ENCODE data around the gene ADORA2B.

The ADORA2B gene

DNA sequence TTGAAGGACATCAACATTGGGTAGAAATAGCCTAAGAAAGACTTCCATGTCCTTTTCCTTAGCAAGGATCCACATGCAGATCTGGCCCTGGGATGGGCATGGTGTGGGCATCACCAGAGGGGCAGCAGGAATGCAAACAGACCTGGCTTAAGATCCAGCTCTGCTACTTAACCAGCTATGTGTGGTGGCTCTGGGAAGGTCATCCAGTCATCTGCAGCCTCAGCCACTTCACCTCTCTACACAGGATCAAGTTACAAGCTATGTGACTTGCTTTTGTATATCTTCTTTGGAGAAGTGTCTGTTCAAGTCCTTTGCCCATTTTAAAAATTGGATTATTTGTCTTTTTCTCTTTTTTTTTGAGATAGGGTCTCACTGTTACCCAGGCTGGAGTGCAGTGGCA, 13.5 kb upstream of the ADORA2B start:
- Histone ChIP-seq H3K4me1 (ENCODE audit: control insufficient read depth, insufficient read depth, low read length) (no peaks in the 10 kb centered on the region), H3K27ac (ENCODE audit: extremely low read depth, low read depth, low read length) (no peak overlapping the region), H3K36me3 (ENCODE audit: control insufficient read depth in 2 of 2, insufficient read depth in 1 of 2, low read length in 2 of 2) (no peaks in the 10 kb centered on the region), H3K4me3 (ENCODE audit: low read depth, low read length) (no peak overlapping the region), H3K9me3 (ENCODE audit: control insufficient read depth, insufficient read depth, low read depth, low read length) (no peaks in the 10 kb centered on the region)
- ChIA-PET CTCF (no interaction called here), POLR2A (interaction anchor here (1.2 kb wide), 1 partner anchor 11 kb away, joined by 5 read pairs; no protein-coding TSS in a partner anchor)
- TF ChIP-seq, protein P1, sequence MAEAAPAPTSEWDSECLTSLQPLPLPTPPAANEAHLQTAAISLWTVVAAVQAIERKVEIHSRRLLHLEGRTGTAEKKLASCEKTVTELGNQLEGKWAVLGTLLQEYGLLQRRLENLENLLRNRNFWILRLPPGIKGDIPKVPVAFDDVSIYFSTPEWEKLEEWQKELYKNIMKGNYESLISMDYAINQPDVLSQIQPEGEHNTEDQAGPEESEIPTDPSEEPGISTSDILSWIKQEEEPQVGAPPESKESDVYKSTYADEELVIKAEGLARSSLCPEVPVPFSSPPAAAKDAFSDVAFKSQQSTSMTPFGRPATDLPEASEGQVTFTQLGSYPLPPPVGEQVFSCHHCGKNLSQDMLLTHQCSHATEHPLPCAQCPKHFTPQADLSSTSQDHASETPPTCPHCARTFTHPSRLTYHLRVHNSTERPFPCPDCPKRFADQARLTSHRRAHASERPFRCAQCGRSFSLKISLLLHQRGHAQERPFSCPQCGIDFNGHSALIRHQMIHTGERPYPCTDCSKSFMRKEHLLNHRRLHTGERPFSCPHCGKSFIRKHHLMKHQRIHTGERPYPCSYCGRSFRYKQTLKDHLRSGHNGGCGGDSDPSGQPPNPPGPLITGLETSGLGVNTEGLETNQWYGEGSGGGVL (tag by site-specific recombination; IDR thresholded peaks at IDR 0.05): no peak
- TF ChIP-seq MZF1 (tag by site-specific recombination; IDR thresholded peaks at IDR 0.05; ENCODE audit: borderline replicate concordance): no peak
- no peak for TF ChIP-seq ZEB2 (tag by site-specific recombination; IDR thresholded peaks at IDR 0.05)
- no peak for TF ChIP-seq MEIS1 (CRISPR knock-in tag; IDR thresholded peaks at IDR 0.05; ENCODE audit: borderline replicate concordance)
- TF ChIP-seq, protein P2, sequence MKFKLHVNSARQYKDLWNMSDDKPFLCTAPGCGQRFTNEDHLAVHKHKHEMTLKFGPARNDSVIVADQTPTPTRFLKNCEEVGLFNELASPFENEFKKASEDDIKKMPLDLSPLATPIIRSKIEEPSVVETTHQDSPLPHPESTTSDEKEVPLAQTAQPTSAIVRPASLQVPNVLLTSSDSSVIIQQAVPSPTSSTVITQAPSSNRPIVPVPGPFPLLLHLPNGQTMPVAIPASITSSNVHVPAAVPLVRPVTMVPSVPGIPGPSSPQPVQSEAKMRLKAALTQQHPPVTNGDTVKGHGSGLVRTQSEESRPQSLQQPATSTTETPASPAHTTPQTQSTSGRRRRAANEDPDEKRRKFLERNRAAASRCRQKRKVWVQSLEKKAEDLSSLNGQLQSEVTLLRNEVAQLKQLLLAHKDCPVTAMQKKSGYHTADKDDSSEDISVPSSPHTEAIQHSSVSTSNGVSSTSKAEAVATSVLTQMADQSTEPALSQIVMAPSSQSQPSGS (tag by site-specific recombination; IDR thresholded peaks at IDR 0.05; ENCODE audit: low read depth): no peak
- TF ChIP-seq SP7 (tag by site-specific recombination; IDR thresholded peaks at IDR 0.05): no peak
- TF ChIP-seq ZNF747 (tag by site-specific recombination; IDR thresholded peaks at IDR 0.05): no peak
- no peak for TF ChIP-seq ZNF394 (tag by site-specific recombination; IDR thresholded peaks at IDR 0.05; ENCODE audit: borderline replicate concordance)
- TF ChIP-seq, protein P3, sequence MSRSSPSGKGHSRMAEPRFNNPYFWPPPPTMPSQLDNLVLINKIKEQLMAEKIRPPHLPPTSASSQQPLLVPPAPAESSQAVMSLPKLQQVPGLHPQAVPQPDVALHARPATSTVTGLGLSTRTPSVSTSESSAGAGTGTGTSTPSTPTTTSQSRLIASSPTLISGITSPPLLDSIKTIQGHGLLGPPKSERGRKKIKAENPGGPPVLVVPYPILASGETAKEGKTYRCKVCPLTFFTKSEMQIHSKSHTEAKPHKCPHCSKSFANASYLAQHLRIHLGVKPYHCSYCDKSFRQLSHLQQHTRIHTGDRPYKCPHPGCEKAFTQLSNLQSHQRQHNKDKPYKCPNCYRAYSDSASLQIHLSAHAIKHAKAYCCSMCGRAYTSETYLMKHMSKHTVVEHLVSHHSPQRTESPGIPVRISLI (tag by site-specific recombination; IDR thresholded peaks at IDR 0.05): no peak

DNA sequence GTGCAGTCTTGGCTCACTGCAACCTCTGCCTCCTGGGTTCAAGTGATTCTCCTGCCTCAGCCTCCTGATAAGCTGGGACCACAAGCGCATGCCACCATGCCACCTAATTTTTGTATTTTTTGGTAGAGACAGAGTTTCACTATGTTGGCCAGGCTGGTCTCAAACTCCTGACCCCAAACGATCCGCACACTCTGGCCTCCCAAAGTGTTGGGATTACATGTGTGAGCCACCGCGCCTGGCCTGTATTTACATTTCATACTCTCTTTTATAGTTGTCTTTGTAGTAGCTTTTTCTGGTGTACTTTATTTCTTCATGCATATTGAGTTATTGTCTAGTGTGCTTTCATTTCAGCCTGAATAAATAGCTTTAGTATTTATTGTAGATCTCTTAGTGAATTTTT, 10.1 kb upstream of the ADORA2B start:
- Histone ChIP-seq H3K4me3 (ENCODE audit: low read depth, low read length) (no peak overlapping the region), H3K27ac (ENCODE audit: extremely low read depth, low read depth, low read length) (no peak overlapping the region), H3K9me3 (ENCODE audit: control insufficient read depth, insufficient read depth, low read depth, low read length) (no peaks in the 10 kb centered on the region), H3K36me3 (ENCODE audit: control insufficient read depth in 2 of 2, insufficient read depth in 1 of 2, low read length in 2 of 2) (no peaks in the 10 kb centered on the region), H3K4me1 (ENCODE audit: control insufficient read depth, insufficient read depth, low read length) (no peaks in the 10 kb centered on the region)
- ChIA-PET POLR2A (no interaction called here), CTCF (interaction anchor here (0.6 to 1.7 kb wide), 2 partner anchors 10 to 44 kb away, joined by 4 to 5 read pairs; partner anchors contain the start of gene ADORA2B)
- TF ChIP-seq TCF7L2 (IDR thresholded peaks at IDR 0.05; ENCODE audit: borderline replicate concordance, low read depth, low read length) (no peak), ZNF146 (tag by site-specific recombination; IDR thresholded peaks at IDR 0.05) (no peak), ZNF621 (tag by site-specific recombination; IDR thresholded peaks at IDR 0.05) (no peak), ZNF514 (tag by site-specific recombination; IDR thresholded peaks at IDR 0.05) (no peak), ZNF350 (tag by site-specific recombination; IDR thresholded peaks at IDR 0.05) (no peak), ZNF157 (tag by site-specific recombination; IDR thresholded peaks at IDR 0.05) (no peak), ZNF473 (tag by site-specific recombination; IDR thresholded peaks at IDR 0.05) (no peak), ZNF529 (tag by site-specific recombination; IDR thresholded peaks at IDR 0.05; ENCODE audit: insufficient replicate concordance) (no peak), ZNF768 (tag by site-specific recombination; IDR thresholded peaks at IDR 0.05) (no peak), ZNF24 (tag by site-specific recombination; IDR thresholded peaks at IDR 0.05) (no peak), GLI2 (tag by site-specific recombination; IDR thresholded peaks at IDR 0.05; ENCODE audit: borderline replicate concordance, low read depth) (no peak), SCRT1 (tag by site-specific recombination; IDR thresholded peaks at IDR 0.05; ENCODE audit: borderline replicate concordance) (no peak), KLF9 (tag by site-specific recombination; IDR thresholded peaks at IDR 0.05; ENCODE audit: low read depth) (no peak), GLI4 (tag by site-specific recombination; IDR thresholded peaks at IDR 0.05) (no peak), PRDM1 (tag by site-specific recombination; IDR thresholded peaks at IDR 0.05) (no peak)
- TF ChIP-seq, protein P4, sequence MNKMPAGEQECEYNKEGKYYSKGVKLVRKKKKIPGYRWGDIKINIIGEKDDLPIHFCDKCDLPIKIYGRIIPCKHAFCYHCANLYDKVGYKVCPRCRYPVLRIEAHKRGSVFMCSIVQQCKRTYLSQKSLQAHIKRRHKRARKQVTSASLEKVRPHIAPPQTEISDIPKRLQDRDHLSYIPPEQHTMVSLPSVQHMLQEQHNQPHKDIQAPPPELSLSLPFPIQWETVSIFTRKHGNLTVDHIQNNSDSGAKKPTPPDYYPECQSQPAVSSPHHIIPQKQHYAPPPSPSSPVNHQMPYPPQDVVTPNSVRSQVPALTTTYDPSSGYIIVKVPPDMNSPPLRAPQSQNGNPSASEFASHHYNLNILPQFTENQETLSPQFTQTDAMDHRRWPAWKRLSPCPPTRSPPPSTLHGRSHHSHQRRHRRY (tag by site-specific recombination; IDR thresholded peaks at IDR 0.05): no peak
- TF ChIP-seq, protein P5, sequence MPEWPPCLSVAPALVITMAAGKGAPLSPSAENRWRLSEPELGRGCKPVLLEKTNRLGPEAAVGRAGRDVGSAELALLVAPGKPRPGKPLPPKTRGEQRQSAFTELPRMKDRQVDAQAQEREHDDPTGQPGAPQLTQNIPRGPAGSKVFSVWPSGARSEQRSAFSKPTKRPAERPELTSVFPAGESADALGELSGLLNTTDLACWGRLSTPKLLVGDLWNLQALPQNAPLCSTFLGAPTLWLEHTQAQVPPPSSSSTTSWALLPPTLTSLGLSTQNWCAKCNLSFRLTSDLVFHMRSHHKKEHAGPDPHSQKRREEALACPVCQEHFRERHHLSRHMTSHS (tag by site-specific recombination; IDR thresholded peaks at IDR 0.05): no peak
- TF ChIP-seq, protein P6, sequence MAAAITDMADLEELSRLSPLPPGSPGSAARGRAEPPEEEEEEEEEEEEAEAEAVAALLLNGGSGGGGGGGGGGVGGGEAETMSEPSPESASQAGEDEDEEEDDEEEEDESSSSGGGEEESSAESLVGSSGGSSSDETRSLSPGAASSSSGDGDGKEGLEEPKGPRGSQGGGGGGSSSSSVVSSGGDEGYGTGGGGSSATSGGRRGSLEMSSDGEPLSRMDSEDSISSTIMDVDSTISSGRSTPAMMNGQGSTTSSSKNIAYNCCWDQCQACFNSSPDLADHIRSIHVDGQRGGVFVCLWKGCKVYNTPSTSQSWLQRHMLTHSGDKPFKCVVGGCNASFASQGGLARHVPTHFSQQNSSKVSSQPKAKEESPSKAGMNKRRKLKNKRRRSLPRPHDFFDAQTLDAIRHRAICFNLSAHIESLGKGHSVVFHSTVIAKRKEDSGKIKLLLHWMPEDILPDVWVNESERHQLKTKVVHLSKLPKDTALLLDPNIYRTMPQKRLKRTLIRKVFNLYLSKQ (tag by site-specific recombination; IDR thresholded peaks at IDR 0.05; ENCODE audit: borderline replicate concordance): no peak

Data from HEK293 (cell line).